GM12801 (cell line): ENCODE results near the gene ZNRF1.

Source experiments
- CTCF ChIP-seq: IDR thresholded peaks from one replicate; pipeline ENCODE4 v1.5.1; 2011; ENCODE audit warnings: control low read depth; ENCODE audit not compliant: insufficient read length; ENCODE audit errors: extremely low read depth

The ZNRF1 gene

GRCh38 chr16:75045424-75045823 lies 46.6 kb downstream of the ZNRF1 start:
- TF ChIP-seq CTCF: no peak

- no peak for TF ChIP-seq CTCF
Measured at GRCh38 chr16:75048054-75048453, 49.2 kb downstream of the ZNRF1 start.

GRCh38 chr16:75048530-75048929 lies 49.7 kb downstream of the ZNRF1 start:
- no peak for TF ChIP-seq CTCF

GRCh38 chr16:75052481-75053202 lies 53.8 kb downstream of the ZNRF1 start:
- no peak for TF ChIP-seq CTCF

GRCh38 chr16:75053791-75054555 lies 55.1 kb downstream of the ZNRF1 start:
- TF ChIP-seq CTCF: no peak

- TF ChIP-seq CTCF: no peak
Measured at GRCh38 chr16:75054556-75054947, 55.7 kb downstream of the ZNRF1 start.

- TF ChIP-seq CTCF: no peak
Measured at GRCh38 chr16:75058806-75059205, 60.0 kb downstream of the ZNRF1 start.
